H1 (cell line): ENCODE measurements around the gene ZNF775. TPM values are rescaled to one million over a fixed set of nuclear protein-coding genes. Genes with fewer than 3 reads are reported as not detected.

Experiments
- CTCF ChIA-PET: fragments of 300-600 bp; sonication (Branson Sonifier 250); formaldehyde crosslinking; loops from one replicate; lab custom pipeline; 2021; ENCODE audit not compliant: partially characterized antibody; lab: Charles Lee
- POLR2A ChIA-PET: fragments of 300-600 bp; sonication (Branson Sonifier 250); formaldehyde crosslinking; loops from one replicate; lab custom pipeline; 2021; ENCODE audit warnings: inconsistent platforms; ENCODE audit not compliant: partially characterized antibody; lab: Charles Lee
- DNase-seq, 2 experiments: peaks; one replicate each; pipeline versions ENCODE4 v3.0.0 to v3.0.0-alpha.2; 2010 to 2022; ENCODE audit warnings: low spot score in 2 of 2, low read depth in 1 of 2, mixed read lengths in 1 of 2
- FAIRE-seq: peaks from 2 replicates; lab custom pipeline; 2011; peaks lifted over from hg19 to GRCh38; lab: Jason Lieb, UNC
- H2AFZ ChIP-seq: 2 replicates; pipeline ENCODE4 v1.8.1; 2012; ENCODE audit warnings: low read length, inconsistent platforms
- H2AK5ac ChIP-seq: 2 replicates; pipeline ENCODE4 v1.6.1; 2013; ENCODE audit warnings: low read depth, low read length
- H2BK120ac ChIP-seq: replicated peaks from 2 replicates; pipeline ENCODE3; 2013; ENCODE audit warnings: low read depth, low read length, inconsistent platforms
- H2BK12ac ChIP-seq: 2 replicates; pipeline ENCODE4 v1.6.1; 2013; ENCODE audit warnings: low read depth, low read length
- H2BK15ac ChIP-seq: 2 replicates; pipeline ENCODE4 v1.6.1; 2013; ENCODE audit warnings: low read length
- H2BK20ac ChIP-seq: 2 replicates; pipeline ENCODE4 v1.6.1; 2013; ENCODE audit warnings: low read length
- H2BK5ac ChIP-seq: 2 replicates; pipeline ENCODE4 v1.6.1; 2013; ENCODE audit warnings: low read depth, low read length
- H3K14ac ChIP-seq: 2 replicates; pipeline ENCODE4 v1.6.1; 2013; ENCODE audit warnings: inconsistent platforms; ENCODE audit not compliant: insufficient read length
- H3K18ac ChIP-seq: 2 replicates; pipeline ENCODE4 v1.6.1; 2013; ENCODE audit warnings: low read length; ENCODE audit errors: extremely low read depth
- H3K23ac ChIP-seq: 2 replicates; pipeline ENCODE4 v1.6.1; 2013; ENCODE audit warnings: inconsistent platforms; ENCODE audit not compliant: insufficient read length
- H3K23me2 ChIP-seq: 2 replicates; pipeline ENCODE4 v1.6.1; 2013; ENCODE audit warnings: low read depth, low read length
- H3K27ac ChIP-seq: 2 replicates; pipeline ENCODE4 v1.6.1; 2011; ENCODE audit warnings: low read depth, low read length, inconsistent platforms
- H3K27me3 ChIP-seq, 4 experiments: replicated peaks in 1 of 4; 1 replicate in 1 of 4; 2 replicates in 3 of 4; pipeline versions ENCODE4 v1.6.1 to v1.8.1; 2011 to 2013; ENCODE audit warnings: low read length in 3 of 4, mild to moderate bottlenecking in 3 of 4, inconsistent platforms in 2 of 4, mixed read lengths in 2 of 4, moderate library complexity in 1 of 4; ENCODE audit not compliant: control insufficient read depth in 3 of 4, insufficient read depth in 3 of 4; ENCODE audit errors: extremely low read depth in 1 of 4
- H3K36me3 ChIP-seq, 4 experiments: 2 replicates each; pipeline versions ENCODE4 v1.6.1 to v1.8.1; 2011 to 2013; ENCODE audit warnings: mild to moderate bottlenecking in 4 of 4, low read length in 3 of 4, moderate library complexity in 2 of 4, control low read depth in 1 of 4, inconsistent platforms in 1 of 4; ENCODE audit not compliant: insufficient read depth in 4 of 4, control insufficient read depth in 2 of 4
- H3K4ac ChIP-seq: replicated peaks from 2 replicates; pipeline ENCODE3; 2013; ENCODE audit warnings: low read length, low read depth, mixed read lengths, inconsistent platforms; ENCODE audit not compliant: insufficient read length
- H3K4me1 ChIP-seq, 4 experiments: replicated peaks in 1 of 4; 1 replicate in 1 of 4; 2 replicates in 3 of 4; pipeline versions ENCODE4 v1.6.1 to v1.8.1; 2011 to 2013; ENCODE audit warnings: low read length in 3 of 4, inconsistent platforms in 2 of 4, mixed read lengths in 1 of 4; ENCODE audit not compliant: insufficient read depth in 4 of 4, control insufficient read depth in 3 of 4
- H3K4me2 ChIP-seq, 2 experiments: 2 replicates each; pipeline versions ENCODE4 v1.6.1 to v1.8.1; 2011 to 2013; ENCODE audit warnings: low read depth in 2 of 2, low read length in 2 of 2, control low read depth in 1 of 2, inconsistent platforms in 1 of 2, mild to moderate bottlenecking in 1 of 2; ENCODE audit not compliant: insufficient read depth in 1 of 2
- H3K4me3 ChIP-seq, 4 experiments: fragments of 200-600, 300-600 bp in 1 of 4; sonication (generic), shearing (Covaris generic), sonication (Bioruptor Twin) in 1 of 4; 2 replicates each; pipeline versions ENCODE4 v1.5.1 to v1.8.1; 2011 to 2016; ENCODE audit warnings: low read length in 4 of 4, low read depth in 3 of 4, control low read depth in 2 of 4, inconsistent platforms in 2 of 4, mild to moderate bottlenecking in 2 of 4, mixed read lengths in 1 of 4, moderate library complexity in 1 of 4; ENCODE audit not compliant: insufficient read depth in 2 of 4; ENCODE audit errors: extremely low read depth in 1 of 4
- H3K56ac ChIP-seq: replicated peaks from 2 replicates; pipeline ENCODE3; 2013; ENCODE audit warnings: low read depth, mild to moderate bottlenecking, mixed read lengths, low read length, inconsistent platforms; ENCODE audit not compliant: insufficient read length
- H3K79me1 ChIP-seq: 2 replicates; pipeline ENCODE4 v1.6.1; 2013; ENCODE audit warnings: low read depth, low read length, control low read depth
- H3K79me2 ChIP-seq, 2 experiments: 2 replicates each; pipeline versions ENCODE4 v1.6.1 to v1.8.1; 2012 to 2013; ENCODE audit warnings: low read length in 2 of 2, mild to moderate bottlenecking in 2 of 2, inconsistent platforms in 1 of 2; ENCODE audit not compliant: insufficient read depth in 2 of 2, control insufficient read depth in 1 of 2
- H3K9ac ChIP-seq, 4 experiments: replicated peaks in 1 of 4; 1 replicate in 1 of 4; 2 replicates in 3 of 4; pipeline versions ENCODE4 v1.6.1 to v1.8.1; 2011 to 2013; ENCODE audit warnings: low read depth in 3 of 4, low read length in 3 of 4, control low read depth in 2 of 4, mild to moderate bottlenecking in 2 of 4, moderate library complexity in 2 of 4, inconsistent platforms in 1 of 4; ENCODE audit errors: extremely low read depth in 1 of 4
- H3K9me3 ChIP-seq, 2 experiments: 2 replicates each; pipeline versions ENCODE4 v1.6.1 to v1.8.1; 2012 to 2013; ENCODE audit warnings: mild to moderate bottlenecking in 2 of 2, moderate library complexity in 2 of 2, control low read depth in 1 of 2, inconsistent platforms in 1 of 2, low read depth in 1 of 2, low read length in 1 of 2, mixed read lengths in 1 of 2; ENCODE audit not compliant: insufficient read depth in 2 of 2
- H4K20me1 ChIP-seq, 2 experiments: replicated peaks in 1 of 2; 2 replicates each; pipeline versions ENCODE3 to v1.8.1; 2011 to 2013; ENCODE audit warnings: inconsistent platforms in 2 of 2, low read length in 2 of 2, mild to moderate bottlenecking in 1 of 2; ENCODE audit not compliant: insufficient read depth in 2 of 2, control insufficient read depth in 1 of 2
- H4K5ac ChIP-seq: 2 replicates; pipeline ENCODE4 v1.6.1; 2013; ENCODE audit warnings: low read length, low read depth, mixed read lengths, inconsistent platforms; ENCODE audit not compliant: insufficient read length
- H4K8ac ChIP-seq: 2 replicates; pipeline ENCODE4 v1.8.0; 2013; ENCODE audit warnings: mild to moderate bottlenecking, moderate library complexity, low read length, inconsistent platforms; ENCODE audit not compliant: insufficient read depth; ENCODE audit errors: extremely low read depth
- H4K91ac ChIP-seq: replicated peaks from 2 replicates; pipeline ENCODE3; 2013; ENCODE audit warnings: low read length, mixed read lengths, inconsistent platforms; ENCODE audit not compliant: insufficient read length
- EGR1 ChIP-seq: IDR thresholded peaks from 2 replicates; pipeline ENCODE4 v1.6.1; 2011; ENCODE audit warnings: low read depth, low read length, borderline replicate concordance
- JUND ChIP-seq: IDR thresholded peaks from 2 replicates; pipeline ENCODE4 v1.6.1; 2011; ENCODE audit warnings: mild to moderate bottlenecking, improper control_type of control experiment, low read length
- RAD21 ChIP-seq, 2 experiments: IDR thresholded peaks in 1 of 2; conservative IDR thresholded peaks in 1 of 2; 2 replicates each; pipeline ENCODE4 v1.6.1; 2011; ENCODE audit warnings: low read depth in 2 of 2, low read length in 2 of 2, improper control_type of control experiment in 1 of 2, inconsistent platforms in 1 of 2, mild to moderate bottlenecking in 1 of 2, moderate library complexity in 1 of 2
- whole genome bisulfite sequencing, 2 experiments: shearing (Covaris generic) in 1 of 2; methylation state at CpG; one replicate each; pipeline versions ENCODE4 v1.1.6 to v1.1.7; 2013 to 2015; ENCODE audit warnings: low lambda C conversion rate in 2 of 2, mixed read lengths in 2 of 2, inconsistent platforms in 1 of 2, low coverage in 1 of 2, missing lambda C conversion rate in 1 of 2; ENCODE audit not compliant: insufficient replicate concordance in 2 of 2, insufficient coverage in 1 of 2, insufficient read length in 1 of 2; ENCODE audit errors: extremely low coverage in 1 of 2, missing lambda C conversion rate in 1 of 2; 5-methylcytosine and 5-hydroxymethylcytosine counted together
- polyA plus RNA-seq, 7 experiments: library from polyadenylated mRNA; depleted of rRNA in 3 of 7; stranded (reverse) in 5 of 7; unstranded in 2 of 7; fragments of >200 nt in 5 of 7; fragments of 200-250 nt in 2 of 7; gene quantifications; 1 replicate in 5 of 7; 2 replicates in 1 of 7; 4 replicates in 1 of 7; pipeline versions ENCODE4 v1.2.1 to v1.2.3, GENCODE V29; 2011 to 2013; ENCODE audit warnings: missing spikeins in 2 of 7, mixed read lengths in 2 of 7
- total RNA-seq: library from RNA; stranded (reverse); fragmentation: NEBNext Ultra II Directional; extraction: Animal tissue kit (Norgen Biotek cat#: 25700); gene quantifications from 2 replicates; pipeline ENCODE4 v1.2.1, GENCODE V29; 2021
- TF ChIP-seq, protein P1 (sequence below): IDR thresholded peaks from 2 replicates; pipeline ENCODE4 v1.6.1; 2012; ENCODE audit warnings: low read length, inconsistent platforms

Gene ZNF775
- total and polyA plus RNA-seq, 2 of the 8 experiments (the other 6 are each of a cell fraction or from before 2014, with no cell fraction given): 13.6 to 21.5 TPM

- no peak overlapping the region for H3K23ac ChIP-seq
- H4K20me1 ChIP-seq: peaks cover 0 to 11% of the 10 kb centered on the region in 2 experiments
- peak overlapping the region; percentile 78 for H2BK5ac ChIP-seq
- H2BK20ac ChIP-seq: no peak overlapping the region
- no peaks in the 10 kb centered on the region for H3K27me3 ChIP-seq
- WGBS, 2 experiments: 82% methylated on average over 6 of the region's 6 CpGs; no CpG with 5 or more reads in 1 of the 2 experiments
- peaks cover 11% of the 10 kb centered on the region for H3K23me2 ChIP-seq
- no peak overlapping the region for H2AFZ ChIP-seq
- H3K4me2 ChIP-seq: no peak overlapping the region
- H3K79me2 ChIP-seq: peaks cover 0 to 48% of the 10 kb centered on the region in 2 experiments; a peak in 3 of 4 replicates
- H3K9ac ChIP-seq: no peak overlapping the region
- no peak overlapping the region for H3K27ac ChIP-seq
- peak overlapping the region; percentile 91 for H2AK5ac ChIP-seq
- DNase-seq (no peak), FAIRE-seq (no peak)
- no peak overlapping the region for H3K18ac ChIP-seq
- H2BK12ac ChIP-seq: peak overlapping the region; percentile 80; the same call in 1 of the 2 replicates
- no peak for TF ChIP-seq RAD21 (IDR thresholded peaks at IDR 0.05 in 1 of 2, conservative IDR thresholded peaks at IDR 0.05 in 1 of 2; ENCODE audit: low read depth in 2 of 2, low read length in 2 of 2)
- TF ChIP-seq JUND: no peak
- TF ChIP-seq, protein P1, sequence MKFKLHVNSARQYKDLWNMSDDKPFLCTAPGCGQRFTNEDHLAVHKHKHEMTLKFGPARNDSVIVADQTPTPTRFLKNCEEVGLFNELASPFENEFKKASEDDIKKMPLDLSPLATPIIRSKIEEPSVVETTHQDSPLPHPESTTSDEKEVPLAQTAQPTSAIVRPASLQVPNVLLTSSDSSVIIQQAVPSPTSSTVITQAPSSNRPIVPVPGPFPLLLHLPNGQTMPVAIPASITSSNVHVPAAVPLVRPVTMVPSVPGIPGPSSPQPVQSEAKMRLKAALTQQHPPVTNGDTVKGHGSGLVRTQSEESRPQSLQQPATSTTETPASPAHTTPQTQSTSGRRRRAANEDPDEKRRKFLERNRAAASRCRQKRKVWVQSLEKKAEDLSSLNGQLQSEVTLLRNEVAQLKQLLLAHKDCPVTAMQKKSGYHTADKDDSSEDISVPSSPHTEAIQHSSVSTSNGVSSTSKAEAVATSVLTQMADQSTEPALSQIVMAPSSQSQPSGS: no peak
- TF ChIP-seq EGR1: no peak
- POLR2A ChIA-PET: interaction anchor here (0.6 to 7.8 kb wide), 8 partner anchors 9 to 283 kb away, joined by 3 to 93 read pairs (median 14); partner anchors contain the start of gene REPIN1
- no peak overlapping the region for H3K4me3 ChIP-seq
- no peak overlapping the region for H3K56ac ChIP-seq
- peak overlapping the region; percentile 97 for H2BK15ac ChIP-seq
- peaks cover 12 to 29% (median 16%) of the 10 kb centered on the region in 4 experiments for H3K4me1 ChIP-seq
- CTCF ChIA-PET: interaction anchor here (1.3 kb wide), 1 partner anchor 18 kb away, joined by 3 read pairs; no protein-coding TSS in a partner anchor
- no peak overlapping the region for H2BK120ac ChIP-seq
- peaks cover 13 to 31% (median 21%) of the 10 kb centered on the region in 4 experiments for H3K36me3 ChIP-seq
- H3K79me1 ChIP-seq: peaks cover 17% of the 10 kb centered on the region
- H4K8ac ChIP-seq: no peak overlapping the region
- H4K5ac ChIP-seq: no peak overlapping the region
- H4K91ac ChIP-seq: peak overlapping the region; percentile 8
- no peak overlapping the region for H3K14ac ChIP-seq
- H3K9me3 ChIP-seq: no peaks in the 10 kb centered on the region
- no peak overlapping the region for H3K4ac ChIP-seq
Observed at GRCh38 chr7:150376560-150376959, 2.6 kb upstream of the ZNF775 start.
